ENCODE data around the gene STK10. TPM values are rescaled to one million over a fixed set of nuclear protein-coding genes. Genes with fewer than 3 reads are reported as not detected.
A peak's percentile ranks its signal among the peaks of the same experiment; 100 is the strongest.

Gene STK10
- total RNA-seq, 4 donors from 2014 or later: 14.1 to 30.4 (median 19.4) TPM

GRCh38 chr5:172178301-172178987 lies 9.6 kb downstream of the STK10 start:
- peaks cover 0 to 46% (median 13%) of the 10 kb centered on the region in 3 donors for H3K4me1 ChIP-seq
- H3K27me3 ChIP-seq: no peaks in the 10 kb centered on the region
- ATAC-seq: no peak
- peak overlapping the region in 2 of 4 donors; percentile 25 to 66 for H3K27ac ChIP-seq
- TF ChIP-seq POLR2A (IDR thresholded peaks at IDR 0.05) (no peak), EP300 (IDR thresholded peaks at IDR 0.05) (no peak), CTCF (IDR thresholded peaks at IDR 0.05) (no peak), POLR2AphosphoS5 (IDR thresholded peaks at IDR 0.05) (no peak)
- no peak overlapping the region for H3K4me3 ChIP-seq
- no peaks in the 10 kb centered on the region for H3K9me3 ChIP-seq
- no peaks in the 10 kb centered on the region for H3K36me3 ChIP-seq
- WGBS, 2 donors (ENCODE audit: low coverage in 1 of 2): 71 to 82% methylated on average over 5 to 7 of the region's 18 CpGs

DNA sequence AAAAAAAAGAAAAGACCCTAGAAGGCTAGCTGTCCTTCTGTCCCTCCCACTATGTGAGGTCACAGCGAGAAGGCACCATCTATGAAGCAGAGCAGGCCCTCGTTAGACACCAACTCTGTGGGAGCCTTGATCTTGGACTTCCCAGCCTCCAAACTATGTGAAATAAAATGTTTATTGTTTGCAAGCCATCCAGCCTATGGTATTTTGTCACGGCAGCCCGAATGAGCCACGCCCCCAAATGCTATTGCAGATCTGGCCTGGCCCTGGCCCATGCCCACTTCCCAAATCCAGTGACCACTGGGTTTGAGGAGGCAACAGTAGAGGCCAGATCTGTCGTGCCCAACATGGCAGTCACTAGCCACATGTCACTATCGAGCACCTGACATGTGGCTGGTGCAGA lies 10.8 kb downstream of the STK10 start:
- H3K4me3 ChIP-seq: no peak overlapping the region
- no peak overlapping the region for H3K27ac ChIP-seq
- ATAC-seq: no peak
- no peaks in the 10 kb centered on the region for H3K27me3 ChIP-seq
- peaks cover 0 to 52% (median 13%) of the 10 kb centered on the region in 3 donors for H3K4me1 ChIP-seq
- H3K9me3 ChIP-seq: no peaks in the 10 kb centered on the region
- no peaks in the 10 kb centered on the region for H3K36me3 ChIP-seq
- no peak for TF ChIP-seq EP300 (IDR thresholded peaks at IDR 0.05)
- WGBS, 2 donors (ENCODE audit: low coverage in 1 of 2): 80 to 94% methylated on average over 1 to 6 of the region's 7 CpGs

- ATAC-seq: peak; percentile 44
- H3K4me1 ChIP-seq: peaks cover 0 to 52% (median 13%) of the 10 kb centered on the region in 3 donors
- no peak for TF ChIP-seq EP300 (IDR thresholded peaks at IDR 0.05)
- no peak for TF ChIP-seq POLR2A (IDR thresholded peaks at IDR 0.05)
- no peak for TF ChIP-seq CTCF (IDR thresholded peaks at IDR 0.05)
- no peak for TF ChIP-seq POLR2AphosphoS5 (IDR thresholded peaks at IDR 0.05)
- no peaks in the 10 kb centered on the region for H3K36me3 ChIP-seq
- H3K9me3 ChIP-seq: no peaks in the 10 kb centered on the region
- peak overlapping the region in 1 of 4 donors; percentile 51 for H3K27ac ChIP-seq
- H3K4me3 ChIP-seq: peak overlapping the region in 1 of 2 donors; percentile 18
- no peaks in the 10 kb centered on the region for H3K27me3 ChIP-seq
- WGBS, 2 donors (ENCODE audit: low coverage in 1 of 2): 80% methylated on average over 1 of the region's 7 CpGs; no CpG with 5 or more reads in 1 of the 2 donors
Measured at GRCh38 chr5:172175263-172175719, 12.7 kb downstream of the STK10 start.

GRCh38 chr5:172173564-172174153 lies 14.4 kb downstream of the STK10 start:
- Histone ChIP-seq H3K9me3 (no peaks in the 10 kb centered on the region), H3K36me3 (no peaks in the 10 kb centered on the region), H3K27me3 (no peaks in the 10 kb centered on the region), H3K4me1 (peaks cover 0 to 41% (median 5%) of the 10 kb centered on the region in 3 donors), H3K4me3 (no peak overlapping the region), H3K27ac (peak overlapping the region in 1 of 4 donors; percentile 7)
- ATAC-seq: no peak
- TF ChIP-seq CTCF (IDR thresholded peaks at IDR 0.05) (no peak), POLR2AphosphoS5 (IDR thresholded peaks at IDR 0.05) (no peak), EP300 (IDR thresholded peaks at IDR 0.05) (no peak), POLR2A (IDR thresholded peaks at IDR 0.05) (no peak)
- WGBS, 2 donors (ENCODE audit: low coverage in 1 of 2): 84 to 92% methylated on average over 7 to 9 of the region's 12 CpGs

GRCh38 chr5:172172912-172173563 lies 15.0 kb downstream of the STK10 start:
- H3K4me1 ChIP-seq: peaks cover 0 to 43% (median 11%) of the 10 kb centered on the region in 3 donors
- H3K36me3 ChIP-seq: no peaks in the 10 kb centered on the region
- WGBS, 2 donors (ENCODE audit: low coverage in 1 of 2): 80 to 85% methylated on average over 4 of the region's 12 CpGs
- TF ChIP-seq CTCF (IDR thresholded peaks at IDR 0.05) (no peak), POLR2A (IDR thresholded peaks at IDR 0.05) (no peak), EP300 (IDR thresholded peaks at IDR 0.05) (no peak), POLR2AphosphoS5 (IDR thresholded peaks at IDR 0.05) (no peak)
- ATAC-seq: no peak
- H3K27me3 ChIP-seq: no peaks in the 10 kb centered on the region
- no peak overlapping the region for H3K4me3 ChIP-seq
- H3K27ac ChIP-seq: peak overlapping the region in 1 of 4 donors; percentile 7
- no peaks in the 10 kb centered on the region for H3K9me3 ChIP-seq
